Liver (tissue), 9 donors: Measurements from ENCODE around the gene SLC5A6. TPM values are rescaled to one million over a fixed set of nuclear protein-coding genes. Genes with fewer than 3 reads are reported as not detected.

Experiments
- DNase-seq: peaks from one replicate; pipeline ENCODE4 v3.0.0-alpha.2; 2017; ENCODE audit warnings: low spot score
- H3K27ac ChIP-seq, 2 donors: one replicate each; pipeline ENCODE4 v1.7.0; 2013; ENCODE audit warnings: inconsistent platforms in 2 of 2, low read length in 2 of 2, control low read depth in 1 of 2, low read depth in 1 of 2, mild to moderate bottlenecking in 1 of 2
- H3K27me3 ChIP-seq, 4 donors: one replicate each; pipeline versions ENCODE4 v1.6.1 to v1.7.0; 2013; ENCODE audit warnings: low read length in 3 of 4, inconsistent platforms in 1 of 4, mild to moderate bottlenecking in 1 of 4, moderate library complexity in 1 of 4; ENCODE audit not compliant: control insufficient read depth in 4 of 4, insufficient read depth in 4 of 4
- H3K36me3 ChIP-seq, 4 donors: one replicate each; pipeline versions ENCODE4 v1.6.1 to v1.7.0; 2013; ENCODE audit warnings: low read length in 3 of 4, mild to moderate bottlenecking in 3 of 4, low read depth in 1 of 4, moderate library complexity in 1 of 4; ENCODE audit not compliant: control insufficient read depth in 4 of 4, insufficient read depth in 3 of 4
- H3K4me1 ChIP-seq, 4 donors: one replicate each; pipeline versions ENCODE4 v1.6.1 to v1.7.0; 2013; ENCODE audit warnings: low read length in 3 of 4, mild to moderate bottlenecking in 3 of 4, moderate library complexity in 1 of 4; ENCODE audit not compliant: control insufficient read depth in 4 of 4, insufficient read depth in 4 of 4
- H3K4me3 ChIP-seq, 3 donors: one replicate each; pipeline versions ENCODE4 v1.6.1 to v1.7.0; 2013; ENCODE audit warnings: low read length in 3 of 3, control low read depth in 1 of 3, low read depth in 1 of 3, mild to moderate bottlenecking in 1 of 3
- H3K9ac ChIP-seq, 2 donors: one replicate each; pipeline ENCODE4 v1.7.0; 2013; ENCODE audit warnings: low read length in 2 of 2, mild to moderate bottlenecking in 2 of 2, moderate library complexity in 2 of 2, control low read depth in 1 of 2, low read depth in 1 of 2
- H3K9me3 ChIP-seq, 4 donors: one replicate each; pipeline versions ENCODE4 v1.6.1 to v1.7.0; 2013; ENCODE audit warnings: low read length in 3 of 4; ENCODE audit not compliant: control insufficient read depth in 4 of 4
- ATF3 ChIP-seq: IDR thresholded peaks from 2 replicates; pipeline ENCODE4 v1.6.1; 2016; ENCODE audit warnings: antibody characterized with exemption
- CTCF ChIP-seq: fragments of 150-350 bp; IDR thresholded peaks from 2 replicates; pipeline ENCODE4 v1.5.1; 2017; ENCODE audit warnings: improper control_type of control experiment, low read depth, low read length; ENCODE audit not compliant: missing input control
- EGR1 ChIP-seq, 2 donors: IDR thresholded peaks; 2 replicates each; pipeline ENCODE4 v1.6.1; 2016 to 2018; ENCODE audit warnings: antibody characterized with exemption in 2 of 2, low read depth in 2 of 2
- FOXA1 ChIP-seq: IDR thresholded peaks from 2 replicates; pipeline ENCODE4 v1.6.1; 2016; ENCODE audit warnings: antibody characterized with exemption
- FOXA2 ChIP-seq: IDR thresholded peaks from 2 replicates; pipeline ENCODE4 v1.6.1; 2016; ENCODE audit warnings: antibody characterized with exemption
- GABPA ChIP-seq, 2 donors: IDR thresholded peaks in 1 of 2; conservative IDR thresholded peaks in 1 of 2; 2 replicates each; pipeline ENCODE4 v1.6.1; 2016; ENCODE audit warnings: antibody characterized with exemption in 2 of 2, mild to moderate bottlenecking in 1 of 2, moderate library complexity in 1 of 2
- HNF4G ChIP-seq: IDR thresholded peaks from 2 replicates; pipeline ENCODE4 v1.6.1; 2016; ENCODE audit warnings: antibody characterized with exemption
- JUND ChIP-seq, 2 donors: IDR thresholded peaks; 2 replicates each; pipeline ENCODE4 v1.6.1; 2016; ENCODE audit warnings: antibody characterized with exemption in 2 of 2
- NR2F2 ChIP-seq: IDR thresholded peaks from 2 replicates; pipeline ENCODE4 v1.6.1; 2016; ENCODE audit warnings: antibody characterized with exemption
- RAD21 ChIP-seq, 2 donors: IDR thresholded peaks; 2 replicates each; pipeline ENCODE4 v1.6.1; 2016; ENCODE audit warnings: antibody characterized with exemption in 2 of 2, mild to moderate bottlenecking in 2 of 2
- RXRA ChIP-seq, 2 donors: IDR thresholded peaks; 2 replicates each; pipeline ENCODE4 v1.6.1; 2017 to 2018; ENCODE audit warnings: antibody characterized with exemption in 2 of 2, mild to moderate bottlenecking in 1 of 2
- SP1 ChIP-seq: IDR thresholded peaks from 2 replicates; pipeline ENCODE4 v1.6.1; 2018; ENCODE audit warnings: antibody characterized with exemption, mild to moderate bottlenecking
- TAF1 ChIP-seq: conservative IDR thresholded peaks from 2 replicates; pipeline ENCODE4 v1.6.1; 2016; ENCODE audit warnings: antibody characterized with exemption, mild to moderate bottlenecking
- YY1 ChIP-seq: IDR thresholded peaks from 2 replicates; pipeline ENCODE4 v1.6.1; 2016; ENCODE audit warnings: antibody characterized with exemption, mild to moderate bottlenecking
- WGBS: extraction: QIAGEN DNeasy Blood & Tissue Kit; methylation state at CpG from one replicate; pipeline ENCODE4 v1.1.7; 2013; 5-methylcytosine and 5-hydroxymethylcytosine counted together
- polyA plus RNA-seq, 2 donors: library from polyadenylated mRNA; stranded (reverse) in 1 of 2; unstranded in 1 of 2; fragments of 200-250 nt in 1 of 2; fragments of >200 nt in 1 of 2; fragmentation: Nextera tagmentation in 1 of 2; extraction: Ambion mirVana in 1 of 2; gene quantifications; one replicate each; pipeline versions ENCODE4 v1.2.1 to v1.2.3, GENCODE V29; 2013 to 2015
- total RNA-seq, 2 donors: library from RNA; depleted of rRNA; stranded (reverse); fragments of >200 nt; gene quantifications; one replicate each; pipeline ENCODE4 v1.2.3, GENCODE V29; 2014
- TF ChIP-seq, protein P1 (sequence below): IDR thresholded peaks from 2 replicates; pipeline ENCODE4 v1.6.1; 2016; ENCODE audit warnings: antibody characterized with exemption, mild to moderate bottlenecking
- TF ChIP-seq, protein P2 (sequence below): IDR thresholded peaks from 2 replicates; pipeline ENCODE4 v1.6.1; 2016; ENCODE audit warnings: antibody characterized with exemption
- TF ChIP-seq, protein P3 (sequence below): IDR thresholded peaks from 2 replicates; pipeline ENCODE4 v1.6.1; 2016; ENCODE audit warnings: antibody characterized with exemption
- donor health status: healthy.
- donor health status: healthy.
- donor health status: healthy.
- donor health status: healthy.
- donor health status: healthy.

The SLC5A6 gene
- total and polyA plus RNA-seq, 4 donors = 12.5 to 217 (median 73.0) TPM

DNA sequence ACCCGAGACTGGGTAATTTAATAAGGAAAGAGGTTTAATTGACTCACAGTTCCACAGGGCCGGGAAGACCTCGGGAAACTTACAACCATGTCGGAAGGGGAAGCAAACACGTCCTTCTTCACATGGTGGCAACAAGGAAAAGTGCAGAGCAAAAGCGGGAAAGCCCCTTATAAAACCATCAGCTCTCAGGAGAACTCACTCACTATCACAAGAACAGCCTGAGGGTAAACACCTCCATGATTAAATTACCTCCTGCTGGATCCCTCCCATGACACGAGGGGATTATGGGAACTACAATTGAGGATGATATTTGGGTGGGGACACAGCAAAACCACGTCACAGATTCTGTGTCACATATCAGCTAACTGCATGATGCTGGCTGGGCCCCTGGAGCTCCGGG lies 51.9 kb downstream of the SLC5A6 start:
- Histone ChIP-seq H3K9ac (no peak overlapping the region), H3K4me1 (peaks cover 0 to 2% (median under 1%) of the 10 kb centered on the region in 4 donors), H3K4me3 (no peak overlapping the region), H3K36me3 (no peaks in the 10 kb centered on the region), H3K27ac (no peak overlapping the region), H3K27me3 (no peaks in the 10 kb centered on the region), H3K9me3 (no peaks in the 10 kb centered on the region)
- TF ChIP-seq, protein P1, sequence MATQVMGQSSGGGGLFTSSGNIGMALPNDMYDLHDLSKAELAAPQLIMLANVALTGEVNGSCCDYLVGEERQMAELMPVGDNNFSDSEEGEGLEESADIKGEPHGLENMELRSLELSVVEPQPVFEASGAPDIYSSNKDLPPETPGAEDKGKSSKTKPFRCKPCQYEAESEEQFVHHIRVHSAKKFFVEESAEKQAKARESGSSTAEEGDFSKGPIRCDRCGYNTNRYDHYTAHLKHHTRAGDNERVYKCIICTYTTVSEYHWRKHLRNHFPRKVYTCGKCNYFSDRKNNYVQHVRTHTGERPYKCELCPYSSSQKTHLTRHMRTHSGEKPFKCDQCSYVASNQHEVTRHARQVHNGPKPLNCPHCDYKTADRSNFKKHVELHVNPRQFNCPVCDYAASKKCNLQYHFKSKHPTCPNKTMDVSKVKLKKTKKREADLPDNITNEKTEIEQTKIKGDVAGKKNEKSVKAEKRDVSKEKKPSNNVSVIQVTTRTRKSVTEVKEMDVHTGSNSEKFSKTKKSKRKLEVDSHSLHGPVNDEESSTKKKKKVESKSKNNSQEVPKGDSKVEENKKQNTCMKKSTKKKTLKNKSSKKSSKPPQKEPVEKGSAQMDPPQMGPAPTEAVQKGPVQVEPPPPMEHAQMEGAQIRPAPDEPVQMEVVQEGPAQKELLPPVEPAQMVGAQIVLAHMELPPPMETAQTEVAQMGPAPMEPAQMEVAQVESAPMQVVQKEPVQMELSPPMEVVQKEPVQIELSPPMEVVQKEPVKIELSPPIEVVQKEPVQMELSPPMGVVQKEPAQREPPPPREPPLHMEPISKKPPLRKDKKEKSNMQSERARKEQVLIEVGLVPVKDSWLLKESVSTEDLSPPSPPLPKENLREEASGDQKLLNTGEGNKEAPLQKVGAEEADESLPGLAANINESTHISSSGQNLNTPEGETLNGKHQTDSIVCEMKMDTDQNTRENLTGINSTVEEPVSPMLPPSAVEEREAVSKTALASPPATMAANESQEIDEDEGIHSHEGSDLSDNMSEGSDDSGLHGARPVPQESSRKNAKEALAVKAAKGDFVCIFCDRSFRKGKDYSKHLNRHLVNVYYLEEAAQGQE = no peak
- no peak for TF ChIP-seq RAD21 (IDR thresholded peaks at IDR 0.05)
- TF ChIP-seq, protein P2, sequence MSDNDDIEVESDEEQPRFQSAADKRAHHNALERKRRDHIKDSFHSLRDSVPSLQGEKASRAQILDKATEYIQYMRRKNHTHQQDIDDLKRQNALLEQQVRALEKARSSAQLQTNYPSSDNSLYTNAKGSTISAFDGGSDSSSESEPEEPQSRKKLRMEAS = no peak
- TF ChIP-seq TAF1 = no peak
- TF ChIP-seq FOXA1 = no peak
- no peak for TF ChIP-seq YY1
- TF ChIP-seq JUND (IDR thresholded peaks at IDR 0.05) = no peak
- no peak for DNase-seq
- 89% methylated on average over 9 of the region's 9 CpGs for WGBS

GRCh38 chr2:27159271-27159670 lies 52.8 kb downstream of the SLC5A6 start:
- Histone ChIP-seq H3K4me3 (no peak overlapping the region), H3K4me1 (peaks cover 0 to 2% (median under 1%) of the 10 kb centered on the region in 4 donors), H3K36me3 (no peaks in the 10 kb centered on the region), H3K27me3 (no peaks in the 10 kb centered on the region), H3K27ac (no peak overlapping the region), H3K9ac (no peak overlapping the region), H3K9me3 (no peaks in the 10 kb centered on the region)
- WGBS = 92% methylated on average over 6 of the region's 6 CpGs
- DNase-seq = no peak
- TF ChIP-seq GABPA (IDR thresholded peaks at IDR 0.05 in 1 of 2, conservative IDR thresholded peaks at IDR 0.05 in 1 of 2) = no peak
- no peak for TF ChIP-seq YY1
- no peak for TF ChIP-seq HNF4G
- no peak for TF ChIP-seq RXRA (IDR thresholded peaks at IDR 0.05)
- no peak for TF ChIP-seq SP1
- TF ChIP-seq FOXA2 = no peak
- no peak for TF ChIP-seq ATF3
- no peak for TF ChIP-seq NR2F2
- TF ChIP-seq TAF1 = no peak
- no peak for TF ChIP-seq CTCF
- TF ChIP-seq EGR1 (IDR thresholded peaks at IDR 0.05; ENCODE audit: low read depth in 2 of 2) = no peak
- TF ChIP-seq, protein P2 = no peak
- TF ChIP-seq, protein P3, sequence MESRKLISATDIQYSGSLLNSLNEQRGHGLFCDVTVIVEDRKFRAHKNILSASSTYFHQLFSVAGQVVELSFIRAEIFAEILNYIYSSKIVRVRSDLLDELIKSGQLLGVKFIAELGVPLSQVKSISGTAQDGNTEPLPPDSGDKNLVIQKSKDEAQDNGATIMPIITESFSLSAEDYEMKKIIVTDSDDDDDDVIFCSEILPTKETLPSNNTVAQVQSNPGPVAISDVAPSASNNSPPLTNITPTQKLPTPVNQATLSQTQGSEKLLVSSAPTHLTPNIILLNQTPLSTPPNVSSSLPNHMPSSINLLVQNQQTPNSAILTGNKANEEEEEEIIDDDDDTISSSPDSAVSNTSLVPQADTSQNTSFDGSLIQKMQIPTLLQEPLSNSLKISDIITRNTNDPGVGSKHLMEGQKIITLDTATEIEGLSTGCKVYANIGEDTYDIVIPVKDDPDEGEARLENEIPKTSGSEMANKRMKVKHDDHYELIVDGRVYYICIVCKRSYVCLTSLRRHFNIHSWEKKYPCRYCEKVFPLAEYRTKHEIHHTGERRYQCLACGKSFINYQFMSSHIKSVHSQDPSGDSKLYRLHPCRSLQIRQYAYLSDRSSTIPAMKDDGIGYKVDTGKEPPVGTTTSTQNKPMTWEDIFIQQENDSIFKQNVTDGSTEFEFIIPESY = no peak
- TF ChIP-seq FOXA1 = no peak
- TF ChIP-seq JUND (IDR thresholded peaks at IDR 0.05) = no peak
- TF ChIP-seq, protein P1 = no peak
